ENCODE measurements around the gene TMEM178A.
"Not testable (repeated sequence)": the region's sequence is repeated elsewhere in the genome, so short reads cannot be mapped to it uniquely, and the experiment has no call there.

TMEM178A gene

GRCh38 chr2:39665811-39666490 is at the start of gene TMEM178A:
Gene TMEM178A (plus strand): TSS chr2:39665917. CDS start chr2:39665975, 58 bp downstream.
- DNase-seq (ENCODE audit: low read depth) = no peak

- DNase-seq (ENCODE audit: low read depth) = no peak
Observed at GRCh38 chr2:39618236-39618635, 47.5 kb upstream of the TMEM178A start.

GRCh38 chr2:39618736-39619135 is 47.0 kb upstream of the TMEM178A start:
- no peak for DNase-seq (ENCODE audit: low read depth)

DNA sequence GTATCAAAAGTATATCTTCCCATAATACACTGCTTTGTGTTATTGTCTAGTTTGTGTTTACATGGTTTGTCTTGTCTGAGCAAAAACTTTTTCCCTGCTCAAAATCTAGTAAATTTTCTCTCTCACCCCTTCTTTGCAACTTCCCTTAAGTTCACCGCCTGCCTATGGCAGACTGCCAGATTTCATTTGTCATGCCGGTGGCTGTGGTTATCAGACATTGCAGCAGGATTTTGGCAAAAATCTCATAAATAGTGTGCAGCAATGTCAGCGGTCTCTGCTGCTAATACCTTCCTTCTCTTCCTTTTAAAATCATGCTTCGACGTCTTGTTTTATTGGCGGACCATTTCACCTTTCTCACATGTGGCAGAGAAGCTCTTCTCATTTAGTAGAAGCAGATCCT is 45.6 kb upstream of the TMEM178A start:
- peak; percentile 97 for DNase-seq (ENCODE audit: low read depth)

- no peak for DNase-seq (ENCODE audit: low read depth)
Observed at GRCh38 chr2:39621596-39621995, 44.1 kb upstream of the TMEM178A start.

DNA sequence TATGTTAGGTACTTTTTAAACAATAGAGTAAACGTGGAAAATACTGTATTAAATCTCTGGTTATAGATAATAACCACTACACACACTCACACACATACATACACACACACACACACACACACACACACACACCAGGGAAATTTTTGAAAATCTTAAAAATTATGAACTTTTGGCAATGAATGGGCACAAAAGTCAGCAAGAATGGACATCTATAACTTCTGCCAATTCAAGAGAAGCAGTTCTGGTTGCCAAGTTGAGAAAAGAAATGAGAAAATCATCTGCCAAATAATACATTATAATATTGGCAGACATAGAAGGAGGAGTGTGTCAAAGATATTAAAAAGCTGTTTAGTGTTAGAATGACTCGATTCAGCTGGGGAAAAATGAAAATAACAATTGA is 42.9 kb upstream of the TMEM178A start:
- no peak for DNase-seq (ENCODE audit: low read depth)

DNA sequence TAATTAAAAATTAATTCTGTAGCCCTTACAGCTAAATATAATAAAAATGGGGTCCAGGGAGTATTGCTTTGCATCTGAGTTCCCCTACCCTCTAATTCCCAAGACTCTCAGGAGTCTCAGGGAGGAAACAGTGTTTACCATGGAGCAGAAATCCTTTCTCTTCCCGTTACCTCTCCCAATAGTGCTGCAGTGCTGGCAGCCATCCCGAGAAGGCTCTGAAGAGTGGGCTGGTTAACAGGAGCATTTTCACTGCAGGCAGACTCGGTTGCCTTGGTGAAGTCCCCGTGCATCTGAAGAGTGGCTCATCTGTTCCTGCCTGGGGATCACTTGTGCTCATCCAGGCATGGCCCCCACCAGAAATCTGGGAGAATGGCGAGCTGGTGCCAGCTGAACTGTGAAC is 41.8 kb upstream of the TMEM178A start:
- DNase-seq (ENCODE audit: low read depth) = no peak

GRCh38 chr2:39625193-39625926 is 40.4 kb upstream of the TMEM178A start:
- peak; percentile 34 for DNase-seq (ENCODE audit: low read depth)

DNA sequence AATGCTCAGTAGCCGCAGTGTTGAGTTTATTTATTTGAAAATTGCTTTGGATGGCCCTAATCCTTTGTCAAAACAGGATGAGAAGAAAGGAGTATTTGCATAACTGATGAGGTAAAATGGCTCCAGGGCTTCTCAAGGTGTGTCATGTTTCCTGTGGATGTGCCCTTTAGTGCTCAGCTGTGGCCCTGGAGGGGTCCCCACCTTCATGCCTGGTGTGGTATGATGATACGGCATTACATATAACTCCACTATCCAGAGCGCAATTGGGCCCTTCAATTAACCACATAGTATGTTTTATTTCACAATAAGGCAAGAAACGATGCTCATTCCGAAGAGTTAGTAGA is 39.8 kb upstream of the TMEM178A start:
- DNase-seq (ENCODE audit: low read depth) = no peak

DNA sequence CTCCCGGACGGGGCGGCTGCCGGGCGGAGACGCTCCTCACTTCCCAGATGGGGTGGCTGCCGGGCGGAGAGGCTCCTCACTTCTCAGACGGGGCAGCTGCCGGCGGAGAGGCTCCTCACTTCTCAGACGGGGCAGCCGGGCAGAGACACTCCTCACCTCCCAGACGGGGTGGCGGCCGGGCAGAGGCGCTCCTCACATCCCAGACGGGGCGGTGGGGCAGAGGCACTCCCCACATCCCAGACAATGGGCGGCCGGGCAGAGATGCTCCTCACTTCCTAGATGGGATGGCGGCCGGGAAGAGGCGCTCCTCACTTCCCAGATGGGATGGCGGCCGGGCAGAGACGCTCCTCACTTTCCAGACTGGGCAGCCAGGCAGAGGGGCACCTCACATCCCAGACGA is 37.4 kb upstream of the TMEM178A start:
- not testable (repeated sequence) for DNase-seq (ENCODE audit: low read depth)

DNA sequence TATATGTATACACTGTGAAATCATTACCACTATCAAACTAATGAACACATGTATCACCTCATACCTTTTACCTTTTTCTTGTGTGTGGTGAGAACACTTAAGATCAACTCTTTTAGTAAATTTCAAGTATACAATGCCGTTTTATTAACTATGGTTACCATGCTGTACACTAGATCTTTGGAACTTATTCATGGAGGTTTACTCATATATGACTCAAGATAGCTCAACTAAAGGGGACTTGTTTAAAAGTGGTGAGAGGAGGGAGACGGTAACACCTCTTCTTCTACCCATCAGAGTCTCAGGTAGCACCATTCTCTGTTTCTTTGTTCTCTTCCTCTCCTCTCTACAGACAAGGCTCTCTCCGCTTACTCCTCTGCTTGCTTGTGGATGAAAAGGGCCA is 36.1 kb upstream of the TMEM178A start:
- no peak for DNase-seq (ENCODE audit: low read depth)

DNA sequence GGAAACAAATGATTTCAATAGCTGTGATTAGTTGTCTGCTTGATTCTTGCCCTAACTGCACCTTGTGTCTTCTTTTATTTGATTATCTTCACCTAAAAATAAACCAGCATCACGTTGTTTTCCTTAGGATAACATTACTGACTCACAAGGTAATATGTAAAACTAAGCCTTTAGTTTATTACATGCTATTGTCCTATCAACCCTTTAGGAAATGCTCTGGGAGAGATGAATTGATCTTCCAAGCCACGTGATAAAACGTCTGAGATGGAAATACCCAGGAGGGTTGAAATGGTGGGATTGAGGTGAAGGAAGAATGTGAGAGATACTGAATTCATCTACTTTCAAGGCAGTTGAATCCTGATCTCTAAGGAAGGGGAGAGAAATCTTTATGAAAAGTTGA is 34.5 kb upstream of the TMEM178A start:
- no peak for DNase-seq (ENCODE audit: low read depth)

DNA sequence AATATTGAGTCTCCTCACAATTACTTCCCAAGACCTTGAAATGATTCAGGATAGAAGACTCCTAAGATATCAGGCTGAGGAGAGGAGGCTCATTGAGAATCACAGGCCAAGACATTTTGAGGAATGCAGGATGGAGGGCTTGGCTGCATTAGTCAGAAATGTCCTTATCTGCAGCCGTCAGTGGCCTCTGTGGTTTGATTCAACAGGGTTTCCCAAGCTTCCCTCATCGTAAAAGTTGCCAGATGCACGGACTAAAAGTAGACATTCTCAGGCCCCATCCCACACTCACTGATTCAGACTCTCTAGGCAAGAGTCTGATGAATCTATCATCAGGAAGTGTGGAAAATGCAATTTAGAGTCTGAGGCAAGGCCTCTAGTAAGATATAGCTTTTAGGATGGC is 34.0 kb upstream of the TMEM178A start:
- peak; percentile 98 for DNase-seq (ENCODE audit: low read depth)

DNA sequence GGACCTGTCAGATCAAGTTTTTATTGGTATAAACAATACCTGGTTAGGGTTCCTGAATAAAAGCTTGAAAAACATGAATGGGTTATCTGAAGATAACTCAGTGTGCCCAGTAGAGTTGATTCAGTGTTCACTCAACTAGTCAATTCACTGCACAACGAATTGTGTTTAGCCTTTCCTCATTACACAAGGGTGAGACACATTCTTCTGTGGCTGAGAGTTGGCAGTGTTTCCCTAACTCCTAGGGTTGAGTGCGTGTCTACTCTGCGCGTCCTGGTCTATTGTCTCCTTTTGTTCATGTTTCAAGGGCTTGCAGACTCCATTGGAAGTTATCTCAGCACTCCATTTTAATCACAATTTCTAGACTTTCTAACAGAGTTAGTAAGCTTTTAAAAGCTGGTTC is 32.8 kb upstream of the TMEM178A start:
- peak; percentile 82 for DNase-seq (ENCODE audit: low read depth)

DNA sequence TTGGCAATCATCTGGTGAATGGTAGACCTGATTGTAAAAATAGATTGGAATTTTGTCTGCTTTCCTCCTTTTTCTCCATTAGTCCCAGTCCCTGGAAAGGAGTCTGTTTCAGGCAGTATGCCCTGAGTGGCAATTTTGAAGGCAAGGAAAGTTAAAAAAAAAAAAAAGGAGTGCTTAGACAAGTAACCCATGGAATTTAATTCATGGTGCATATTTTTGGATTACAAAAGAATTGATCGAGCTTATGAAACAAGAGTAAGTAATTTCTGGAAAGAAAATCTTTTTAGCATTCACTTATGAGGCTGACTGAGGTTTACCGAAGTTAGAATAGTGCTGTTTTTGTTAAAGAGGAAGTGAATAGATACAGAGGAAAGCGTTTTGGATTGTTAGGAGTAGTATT is 29.4 kb upstream of the TMEM178A start:
- no peak for DNase-seq (ENCODE audit: low read depth)

- no peak for DNase-seq (ENCODE audit: low read depth)
Observed at GRCh38 chr2:39638581-39638980, 27.1 kb upstream of the TMEM178A start.

- DNase-seq (ENCODE audit: low read depth) = no peak
Observed at GRCh38 chr2:39640107-39640506, 25.6 kb upstream of the TMEM178A start.

DNA sequence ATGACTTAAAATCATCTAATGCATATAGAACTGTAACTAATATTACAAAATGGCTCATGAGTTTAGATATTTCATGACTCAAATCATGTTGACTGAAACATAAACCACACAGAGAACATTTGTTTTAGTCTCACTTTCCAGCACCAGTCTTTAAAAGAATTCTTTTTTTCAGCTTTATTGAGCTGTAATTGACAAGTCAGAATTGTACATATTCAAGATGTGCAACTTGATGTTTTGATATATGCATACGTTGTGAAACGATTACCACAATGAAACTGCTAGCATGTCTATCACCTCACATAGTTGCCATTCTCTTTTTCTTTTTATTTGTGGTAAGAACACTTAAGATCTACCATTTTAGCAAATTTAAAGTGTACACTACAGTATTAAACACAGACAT is 25.0 kb upstream of the TMEM178A start:
- DNase-seq (ENCODE audit: low read depth) = no peak

GRCh38 chr2:39641635-39642034 is 24.1 kb upstream of the TMEM178A start:
- no peak for DNase-seq (ENCODE audit: low read depth)

DNA sequence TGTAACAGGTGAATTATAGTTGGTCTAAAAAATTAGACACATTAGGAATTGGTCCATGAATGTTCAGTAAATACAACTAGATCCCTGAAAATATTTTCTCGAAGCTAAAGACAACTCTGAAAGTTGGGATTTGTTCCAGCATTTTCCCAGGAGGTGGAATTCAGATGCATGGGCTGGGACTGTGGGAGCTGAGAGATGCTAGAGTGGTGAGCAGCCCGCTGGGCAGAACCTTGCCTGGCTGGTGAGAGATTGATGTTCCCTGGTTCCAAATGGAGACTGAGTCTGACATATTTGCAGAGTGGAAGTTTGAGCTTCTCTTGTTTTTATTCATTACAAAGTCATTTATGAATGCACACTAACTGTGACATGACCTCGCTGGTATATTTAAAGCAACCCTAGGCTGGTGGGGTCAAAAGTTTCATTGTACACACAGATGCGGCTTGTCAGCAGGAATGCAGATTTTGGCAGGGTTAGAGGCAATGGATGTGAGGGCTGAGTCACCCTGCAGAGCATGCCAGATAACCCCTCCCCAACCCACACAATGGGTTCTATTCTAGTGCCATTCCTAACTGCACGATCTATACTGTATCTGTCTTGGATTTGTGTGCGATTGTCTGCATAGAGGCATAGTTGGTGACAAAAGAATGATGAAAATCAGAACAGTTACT is 23.5 kb upstream of the TMEM178A start:
- DNase-seq (ENCODE audit: low read depth) = peak; percentile 77

DNA sequence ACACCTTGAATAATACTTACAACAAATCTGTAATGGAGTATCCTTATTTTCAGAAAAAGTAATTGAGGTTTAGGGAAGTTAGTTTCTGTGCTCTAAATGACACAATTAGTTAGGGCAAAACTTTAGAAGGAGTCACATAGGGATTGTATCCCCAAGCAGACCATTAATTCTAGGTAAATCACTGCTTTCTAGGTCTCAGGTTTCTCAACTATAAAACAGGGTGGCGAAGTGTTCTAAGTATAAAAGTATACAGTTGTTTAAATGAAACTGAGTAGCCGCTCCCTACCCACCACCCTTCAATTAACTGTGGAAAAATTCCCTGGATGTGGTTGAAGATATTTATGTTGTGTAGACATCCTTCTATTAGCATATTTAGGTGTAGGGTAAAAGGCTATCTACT is 19.9 kb upstream of the TMEM178A start:
- DNase-seq (ENCODE audit: low read depth) = no peak

DNA sequence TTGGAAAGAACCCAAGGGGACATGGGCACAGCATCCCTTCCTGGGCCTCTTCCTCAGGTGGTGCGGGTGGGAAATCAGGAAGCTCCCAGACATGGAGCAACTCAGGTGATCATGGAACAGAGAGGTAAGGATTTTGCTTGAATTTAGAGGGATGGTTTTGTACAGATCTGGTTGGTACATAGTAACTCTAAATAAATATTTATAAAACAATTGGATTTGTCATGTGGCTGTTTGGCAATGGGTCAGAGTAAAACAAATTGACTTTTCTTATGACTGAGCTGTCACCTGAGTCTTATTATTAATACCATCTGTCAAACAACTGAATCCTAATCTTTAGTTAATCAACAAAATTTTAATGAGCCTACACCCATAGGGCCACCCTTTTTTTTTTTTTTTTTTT is 19.4 kb upstream of the TMEM178A start:
- DNase-seq (ENCODE audit: low read depth) = no peak

- no peak for DNase-seq (ENCODE audit: low read depth)
Observed at GRCh38 chr2:39647104-39647765, 18.5 kb upstream of the TMEM178A start.

Data from iris pigment epithelial cell (primary cell).